ENCODE results near the gene UTP4.

UTP4 gene

GRCh38 chr16:69176033-69176800 is 43.8 kb downstream of the UTP4 start:
- no peak overlapping the region for H3K4me3 ChIP-seq (replicated peaks; ENCODE audit: low read depth, low read length)
- TF ChIP-seq CTCF (IDR thresholded peaks at IDR 0.05; ENCODE audit: low read length, missing control alignments), result no peak
- DNase-seq (ENCODE audit: low read depth), result peak; percentile 68

GRCh38 chr16:69179328-69180010 is 47.0 kb downstream of the UTP4 start:
- peak; percentile 93 for DNase-seq (ENCODE audit: low read depth)
- no peak overlapping the region for H3K4me3 ChIP-seq (replicated peaks; ENCODE audit: low read depth, low read length)
- TF ChIP-seq CTCF (IDR thresholded peaks at IDR 0.05; ENCODE audit: low read length, missing control alignments), result no peak

- no peak for DNase-seq (ENCODE audit: low read depth)
- H3K4me3 ChIP-seq (replicated peaks; ENCODE audit: low read depth, low read length), result no peak overlapping the region
- no peak for TF ChIP-seq CTCF (IDR thresholded peaks at IDR 0.05; ENCODE audit: low read length, missing control alignments)
Measured at GRCh38 chr16:69180011-69180338, 47.5 kb downstream of the UTP4 start.

- no peak for TF ChIP-seq CTCF (IDR thresholded peaks at IDR 0.05; ENCODE audit: low read length, missing control alignments)
Measured at GRCh38 chr16:69182730-69183416, 50.4 kb downstream of the UTP4 start.

GRCh38 chr16:69186642-69187445 is 54.4 kb downstream of the UTP4 start, which contains the start of gene SNTB2:
Gene SNTB2, plus strand, starts transcription at chr16:69187164. Its CDS starts 3 bp downstream, at chr16:69187167.
- peak; percentile 84 for DNase-seq (ENCODE audit: low read depth)
- H3K4me3 ChIP-seq (replicated peaks; ENCODE audit: low read depth, low read length), result peak within 1 kb of the TSS; percentile 83
- no peak for TF ChIP-seq CTCF (IDR thresholded peaks at IDR 0.05; ENCODE audit: low read length, missing control alignments)

More at GRCh38 chr16:69182730-69183416, 50.4 kb downstream of the UTP4 start:
- no peak for DNase-seq (ENCODE audit: low read depth)
- H3K4me3 ChIP-seq (replicated peaks; ENCODE audit: low read depth, low read length), result no peak overlapping the region

GRCh38 chr16:69187446-69188235 is 55.2 kb downstream of the UTP4 start:
- no peak for TF ChIP-seq CTCF (IDR thresholded peaks at IDR 0.05; ENCODE audit: low read length, missing control alignments)
- DNase-seq (ENCODE audit: low read depth), result peak; percentile 39
- H3K4me3 ChIP-seq (replicated peaks; ENCODE audit: low read depth, low read length), result peak overlapping the region; percentile 83
